Measurements from ENCODE around the gene SLC25A21.

The SLC25A21 gene

DNA sequence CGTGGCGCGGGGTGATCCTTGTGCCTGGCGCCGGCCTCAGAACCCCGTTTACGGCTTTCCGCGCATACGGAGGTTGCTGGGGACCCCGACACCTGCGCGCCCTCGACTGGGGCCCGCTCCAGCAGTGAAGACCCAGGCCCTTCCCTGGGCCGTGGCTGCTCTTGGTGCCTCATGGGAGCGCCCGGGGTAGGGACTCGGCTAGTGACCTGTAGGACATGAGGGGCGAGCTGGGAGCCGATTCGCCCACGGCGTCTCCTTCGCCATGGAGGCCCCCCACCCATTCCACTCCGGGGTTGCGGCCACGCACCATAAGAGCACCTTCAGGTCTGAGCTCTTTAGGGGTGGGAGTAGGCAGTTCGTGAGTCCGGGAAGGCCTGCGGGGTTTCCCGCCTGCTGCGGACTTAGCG lies 525.0 kb downstream of the SLC25A21 start:
- DNase-seq (ENCODE audit: low spot score): no peak

DNA sequence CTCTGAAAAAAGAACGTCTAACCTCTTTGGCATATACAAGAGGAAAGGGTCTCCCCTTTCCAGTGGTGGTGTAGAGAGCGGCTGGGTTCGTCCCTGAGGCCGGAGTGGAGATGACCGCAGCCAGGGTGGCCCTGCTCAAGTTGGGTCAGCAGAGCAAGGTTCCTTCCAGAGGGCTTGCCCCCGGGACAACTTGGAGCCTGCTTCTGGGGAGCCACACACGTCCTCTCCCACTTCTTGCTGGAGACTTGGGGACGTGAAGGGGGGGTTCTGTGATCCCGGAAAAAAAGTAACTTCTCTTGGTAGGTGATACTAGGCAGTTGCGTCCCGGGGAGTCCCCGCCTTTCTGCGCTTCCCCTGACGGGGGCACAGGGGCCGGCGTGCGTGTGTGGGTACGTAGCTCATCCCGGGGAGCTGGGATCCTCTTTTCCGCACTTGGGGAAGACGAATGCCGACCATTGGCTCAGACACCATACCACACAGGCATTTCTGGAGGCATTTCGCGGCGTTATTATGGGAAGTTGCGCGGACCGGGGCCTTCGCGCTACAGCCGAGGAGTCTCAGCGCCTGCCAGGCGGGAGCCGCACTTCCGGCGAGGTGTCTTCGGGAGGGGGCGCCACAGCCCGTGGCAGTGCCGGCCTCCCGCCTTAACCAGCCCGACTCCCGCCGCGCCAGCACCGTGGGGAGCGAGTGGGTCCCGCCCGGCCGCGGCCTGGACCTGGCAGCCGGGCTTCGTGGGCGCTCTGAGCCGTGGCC lies 525.6 kb downstream of the SLC25A21 start:
- no peak for DNase-seq (ENCODE audit: low spot score)

DNA sequence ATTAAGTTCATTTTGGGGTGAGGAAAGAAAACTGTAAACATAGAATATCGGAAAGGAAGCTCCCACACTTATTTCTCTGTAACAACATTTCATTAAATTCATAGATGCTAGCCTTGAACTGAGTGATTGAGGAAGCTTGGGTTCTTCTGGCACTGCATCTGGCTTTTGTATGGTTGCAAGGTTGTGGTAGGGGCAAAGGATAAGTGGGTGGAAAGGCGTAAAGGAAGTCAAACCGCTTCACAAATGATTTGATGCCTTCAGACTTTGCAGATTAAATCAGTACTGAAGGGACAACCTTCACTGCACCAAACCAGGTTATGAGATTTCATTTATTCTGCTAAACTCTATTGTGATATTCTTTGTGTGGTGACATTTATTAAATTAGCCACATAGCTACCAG lies 538.8 kb downstream of the SLC25A21 start:
- DNase-seq (ENCODE audit: low spot score): no peak
